Body of pancreas (tissue), 4 donors: ENCODE data around the gene TLR10.
"Not testable (repeated sequence)": the region's sequence is repeated elsewhere in the genome, so short reads cannot be mapped to it uniquely, and the experiment has no call there.

ENCODE experiments used
- CTCF ChIP-seq, 7 experiments: fragments of 450-650 bp in 4 of 7; fragments of 200-600 bp in 3 of 7; sonication (generic) in 3 of 7; IDR thresholded peaks; one replicate each; pipeline ENCODE4 v1.5.1; 2016 to 2019; ENCODE audit warnings: antibody characterized with exemption in 7 of 7
- POLR2A ChIP-seq, 3 donors: fragments of 450-650 bp; IDR thresholded peaks; one replicate each; pipeline ENCODE4 v1.6.1; 2016; ENCODE audit warnings: antibody characterized with exemption in 3 of 3, mild to moderate bottlenecking in 2 of 3

DNA sequence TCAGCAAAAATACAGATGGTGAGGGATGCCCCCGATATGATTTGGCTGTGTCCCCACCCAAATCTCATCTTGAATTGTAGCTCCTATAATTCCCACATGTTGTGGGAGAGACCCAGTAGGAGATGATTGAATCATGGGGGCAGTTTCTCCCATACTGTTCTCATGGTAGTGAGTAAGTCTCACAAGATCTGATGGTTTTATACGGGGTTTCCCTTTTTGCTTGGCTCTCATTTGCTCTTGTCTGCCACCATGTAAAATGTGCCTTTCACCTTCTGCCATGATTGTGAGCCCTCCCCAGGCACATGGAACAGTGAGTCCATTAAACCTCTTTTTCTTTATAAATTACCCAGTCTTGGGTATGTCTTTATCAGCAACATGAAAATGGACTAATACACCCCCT, 15.8 kb downstream of the TLR10 start:
- not testable (repeated sequence) for TF ChIP-seq POLR2A, CTCF (IDR thresholded peaks at IDR 0.05)
